GM21390 (cell line): ENCODE data around the gene SPON1.
A peak's percentile ranks its signal among the peaks of the same experiment; 100 is the strongest.
"Not testable (repeated sequence)": the region's sequence is repeated elsewhere in the genome, so short reads cannot be mapped to it uniquely, and the experiment has no call there.

Source experiments
- ATAC-seq: cut with Tn5 transposase; IDR thresholded peaks from one replicate; pipeline ENCODE4 v1.9.1; 2021; ENCODE audit not compliant: unreplicated experiment

SPON1 gene

GRCh38 chr11:14261066-14261465 lies 298.5 kb downstream of the SPON1 start:
- ATAC-seq = no peak

GRCh38 chr11:14262271-14262846 lies 299.8 kb downstream of the SPON1 start:
- no peak for ATAC-seq

- no peak for ATAC-seq
These were observed 302.4 kb downstream of the SPON1 start for GRCh38 chr11:14264966-14265365.

- no peak for ATAC-seq
These were observed 304.1 kb downstream of the SPON1 start for GRCh38 chr11:14266622-14267021.

- no peak for ATAC-seq
These were observed 305.5 kb downstream of the SPON1 start for GRCh38 chr11:14267861-14268635.

- peak; percentile 44 for ATAC-seq
These were observed 307.4 kb downstream of the SPON1 start for GRCh38 chr11:14269692-14270573.

GRCh38 chr11:14270690-14271542 lies 308.4 kb downstream of the SPON1 start:
- ATAC-seq = peak; percentile 63

GRCh38 chr11:14273895-14274294 lies 311.4 kb downstream of the SPON1 start:
- ATAC-seq = no peak

GRCh38 chr11:14275076-14275475 lies 312.6 kb downstream of the SPON1 start:
- no peak for ATAC-seq

- not testable (repeated sequence) for ATAC-seq
These were observed 316.3 kb downstream of the SPON1 start for GRCh38 chr11:14278869-14279268.

GRCh38 chr11:14288189-14288935 lies 325.8 kb downstream of the SPON1 start:
- ATAC-seq = no peak

- ATAC-seq = no peak
These were observed 327.9 kb downstream of the SPON1 start for GRCh38 chr11:14290422-14290821.

- ATAC-seq = no peak
These were observed 337.4 kb downstream of the SPON1 start for GRCh38 chr11:14299921-14300320.

GRCh38 chr11:14300661-14301304 lies 338.3 kb downstream of the SPON1 start:
- ATAC-seq = peak; percentile 82

GRCh38 chr11:14304601-14305000 lies 342.1 kb downstream of the SPON1 start:
- no peak for ATAC-seq

- no peak for ATAC-seq
These were observed 343.1 kb downstream of the SPON1 start for GRCh38 chr11:14305649-14306048.

GRCh38 chr11:14306481-14306880 lies 344.0 kb downstream of the SPON1 start:
- ATAC-seq = no peak

GRCh38 chr11:14308114-14308896 lies 345.8 kb downstream of the SPON1 start:
- ATAC-seq = peak; percentile 36

GRCh38 chr11:14308897-14309387 lies 346.4 kb downstream of the SPON1 start:
- ATAC-seq = peak; percentile 50
